Astrocyte of the cerebellum (primary cell): ENCODE data around the gene ARHGAP18.

Experiments used
- DNase-seq: peaks from one replicate; pipeline ENCODE4 v3.0.0-alpha.2; 2011; ENCODE audit warnings: low read depth
- H3K4me3 ChIP-seq: 2 replicates; pipeline ENCODE4 v1.5.1; 2011; ENCODE audit warnings: mild to moderate bottlenecking, low read depth, low read length, moderate library complexity
- CTCF ChIP-seq: IDR thresholded peaks from 2 replicates; pipeline ENCODE4 v1.5.1; 2012; ENCODE audit warnings: low read length, low read depth, moderate library complexity, mild to moderate bottlenecking; ENCODE audit errors: missing control alignments
- in situ Hi-C: cut with HindIII; loops from 2 replicates; pipeline ENCODE4 v1.10.0; 2017; ENCODE audit warnings: low sequenced_read_pairs

Gene ARHGAP18

DNA sequence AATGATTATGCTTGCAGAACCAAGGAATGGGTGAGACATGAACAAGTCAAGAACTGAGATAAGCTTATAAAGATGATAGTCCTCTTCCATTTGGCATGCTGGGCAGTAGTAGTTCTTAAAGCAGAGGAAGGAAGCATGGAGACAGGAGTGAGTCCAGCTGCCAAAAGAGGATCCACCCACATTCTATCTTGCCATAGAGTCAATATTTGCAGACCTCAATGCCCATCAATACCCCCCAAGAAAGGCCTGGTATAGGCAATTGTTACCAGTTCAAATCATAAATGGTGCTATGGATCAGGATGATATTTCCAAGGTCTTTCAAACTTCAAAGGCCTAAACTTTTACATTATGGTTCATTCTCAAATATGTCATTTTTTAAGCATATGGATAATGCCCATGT, 4.8 kb downstream of the ARHGAP18 start:
- no peak for TF ChIP-seq CTCF
- no peak for DNase-seq
- no peak overlapping the region for H3K4me3 ChIP-seq
- in situ Hi-C loops: no loop called here

DNA sequence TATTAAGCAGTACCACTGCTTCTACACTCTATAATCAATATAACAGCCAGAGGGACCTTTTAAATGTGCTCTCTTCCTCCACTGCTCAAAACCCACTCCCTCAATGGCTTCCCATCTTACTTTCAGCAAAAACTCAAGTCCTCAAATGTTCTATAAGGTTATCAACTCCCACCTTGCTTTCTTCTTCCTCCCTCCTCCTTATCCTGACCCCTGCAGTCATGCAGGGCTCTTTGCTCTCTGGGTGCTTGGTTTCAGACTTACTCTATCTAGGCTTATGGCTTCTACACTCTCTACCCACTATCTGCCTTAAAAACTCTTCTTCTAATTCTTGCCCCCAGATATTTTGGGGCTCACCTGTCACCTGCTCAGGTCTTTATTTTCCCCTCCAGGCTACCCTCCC, 5.3 kb downstream of the ARHGAP18 start:
- DNase-seq: no peak
- TF ChIP-seq CTCF: no peak
- in situ Hi-C loops: no loop called here
- H3K4me3 ChIP-seq: no peak overlapping the region

- in situ Hi-C loops: no loop called here
- no peak for TF ChIP-seq CTCF
- no peak for DNase-seq
- no peak overlapping the region for H3K4me3 ChIP-seq
These were observed 8.1 kb downstream of the ARHGAP18 start for GRCh38 chr6:129701721-129702455.

GRCh38 chr6:129700666-129701065, 9.3 kb downstream of the ARHGAP18 start:
- in situ Hi-C loops: no loop called here
- TF ChIP-seq CTCF: no peak
- DNase-seq: no peak
- no peak overlapping the region for H3K4me3 ChIP-seq

DNA sequence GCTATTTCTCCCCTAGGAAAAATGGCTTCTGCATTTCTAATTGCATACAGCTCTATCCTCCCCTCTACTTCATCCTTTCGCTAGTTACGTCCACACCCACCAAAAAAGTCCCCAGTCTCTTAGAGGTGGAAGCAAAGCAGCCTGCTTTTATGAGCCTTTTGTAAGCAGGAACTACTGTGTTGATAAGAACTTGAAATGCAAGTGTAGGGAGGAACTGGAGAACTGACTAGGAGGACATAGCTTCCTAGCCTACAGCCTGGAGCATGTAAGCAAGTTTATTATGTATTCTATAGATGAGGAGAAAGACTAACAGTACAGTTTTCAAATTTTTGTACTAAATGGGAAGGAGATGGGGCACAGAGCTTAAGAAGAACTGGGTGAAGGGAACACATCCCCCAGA, 10.3 kb downstream of the ARHGAP18 start:
- no peak overlapping the region for H3K4me3 ChIP-seq
- DNase-seq: no peak
- in situ Hi-C loops: no loop called here
- no peak for TF ChIP-seq CTCF

DNA sequence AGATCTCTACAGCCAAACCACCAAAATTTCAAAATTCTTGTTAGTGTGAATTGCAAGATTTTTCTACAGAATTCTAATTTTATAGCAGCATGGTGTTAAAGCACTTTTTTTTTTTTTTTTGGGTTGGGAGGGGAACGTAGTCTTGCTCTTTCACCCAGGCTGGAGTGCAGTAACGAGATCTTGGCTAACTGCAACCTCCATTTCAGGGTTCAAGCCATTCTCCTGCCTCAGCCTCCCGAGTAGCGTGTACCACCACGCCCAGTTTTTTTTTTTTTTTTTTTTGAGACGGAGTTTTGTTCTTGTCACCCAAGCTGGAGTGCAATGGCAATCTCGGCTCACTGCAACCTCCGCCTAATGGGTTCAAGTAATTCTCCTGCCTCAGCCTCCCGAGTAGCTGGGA, 11.5 kb downstream of the ARHGAP18 start:
- no peak for TF ChIP-seq CTCF
- no peak overlapping the region for H3K4me3 ChIP-seq
- in situ Hi-C loops: no loop called here
- no peak for DNase-seq

DNA sequence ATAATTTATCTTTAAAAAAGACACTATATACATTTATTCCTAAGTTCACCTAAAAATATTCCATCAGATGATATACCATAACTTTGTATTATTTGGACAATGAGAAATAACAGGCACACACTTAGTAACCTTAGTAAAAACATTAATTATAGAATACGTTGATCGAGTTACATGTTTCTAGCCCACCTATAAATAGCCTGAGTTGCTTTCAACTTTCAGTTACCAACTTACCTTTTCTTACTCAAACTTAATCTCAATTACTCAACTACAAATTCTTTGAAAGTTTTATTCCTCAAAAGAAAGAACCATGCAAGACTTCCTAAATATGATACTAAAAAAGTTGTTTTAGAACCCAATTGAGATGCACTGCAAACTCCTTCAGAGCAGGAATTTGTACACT, 12.2 kb downstream of the ARHGAP18 start:
- DNase-seq: no peak
- no peak for TF ChIP-seq CTCF
- H3K4me3 ChIP-seq: no peak overlapping the region
- in situ Hi-C loops: no loop called here
